Measurements from ENCODE around the gene RXFP3.

The RXFP3 gene

DNA sequence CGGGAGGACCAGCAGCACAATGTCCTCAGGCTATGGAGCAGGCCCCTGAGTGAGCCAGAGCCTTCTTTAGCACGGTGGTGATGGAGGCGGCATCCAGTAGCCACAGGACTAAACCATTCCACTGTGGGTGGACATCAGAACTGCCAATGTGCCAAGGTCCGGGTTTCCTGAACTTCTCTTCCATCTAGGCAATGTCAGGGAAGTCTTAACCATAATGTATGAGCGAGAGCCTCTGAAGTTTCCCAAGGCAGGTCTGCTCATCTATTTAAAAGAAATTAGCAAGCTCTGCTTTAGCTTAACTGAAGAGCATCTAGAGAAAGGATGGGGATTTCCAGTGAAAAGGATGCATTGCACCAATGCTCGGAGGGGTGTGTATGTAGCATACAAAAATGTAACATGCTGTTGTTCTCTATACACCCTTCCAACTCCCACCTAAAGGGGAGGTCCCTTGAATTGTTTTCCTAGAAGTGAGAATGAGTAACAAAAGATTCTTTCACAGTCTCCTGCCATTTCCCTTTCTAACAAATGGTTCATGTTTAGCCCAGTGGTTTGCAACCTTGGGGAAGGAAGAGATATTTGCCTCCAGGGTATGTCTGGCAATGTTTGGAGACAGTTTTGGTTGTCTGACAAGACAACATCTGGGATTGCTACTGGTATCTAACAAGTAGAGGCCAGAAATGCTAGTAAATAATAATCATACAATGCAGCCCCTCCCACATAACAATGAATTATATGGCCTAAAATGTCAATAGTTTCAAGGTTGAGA is 6.1 kb upstream of the RXFP3 start:
- in situ Hi-C loops (cut with HindIII; ENCODE audit: low pct_ligation_motif_present, low sequenced_read_pairs), result no loop called here
- no peak overlapping the region for H3K4me3 ChIP-seq (ENCODE audit: low read depth, low read length)
- TF ChIP-seq, protein P1, sequence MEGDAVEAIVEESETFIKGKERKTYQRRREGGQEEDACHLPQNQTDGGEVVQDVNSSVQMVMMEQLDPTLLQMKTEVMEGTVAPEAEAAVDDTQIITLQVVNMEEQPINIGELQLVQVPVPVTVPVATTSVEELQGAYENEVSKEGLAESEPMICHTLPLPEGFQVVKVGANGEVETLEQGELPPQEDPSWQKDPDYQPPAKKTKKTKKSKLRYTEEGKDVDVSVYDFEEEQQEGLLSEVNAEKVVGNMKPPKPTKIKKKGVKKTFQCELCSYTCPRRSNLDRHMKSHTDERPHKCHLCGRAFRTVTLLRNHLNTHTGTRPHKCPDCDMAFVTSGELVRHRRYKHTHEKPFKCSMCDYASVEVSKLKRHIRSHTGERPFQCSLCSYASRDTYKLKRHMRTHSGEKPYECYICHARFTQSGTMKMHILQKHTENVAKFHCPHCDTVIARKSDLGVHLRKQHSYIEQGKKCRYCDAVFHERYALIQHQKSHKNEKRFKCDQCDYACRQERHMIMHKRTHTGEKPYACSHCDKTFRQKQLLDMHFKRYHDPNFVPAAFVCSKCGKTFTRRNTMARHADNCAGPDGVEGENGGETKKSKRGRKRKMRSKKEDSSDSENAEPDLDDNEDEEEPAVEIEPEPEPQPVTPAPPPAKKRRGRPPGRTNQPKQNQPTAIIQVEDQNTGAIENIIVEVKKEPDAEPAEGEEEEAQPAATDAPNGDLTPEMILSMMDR (IDR thresholded peaks at IDR 0.05; ENCODE audit: low read depth, low read length, missing control alignments), result no peak
- H3K27ac ChIP-seq, result no peak overlapping the region
- DNase-seq, result no peak
- no peaks in the 10 kb centered on the region for H3K27me3 ChIP-seq (replicated peaks)
- no peaks in the 10 kb centered on the region for H3K36me3 ChIP-seq (replicated peaks)

DNA sequence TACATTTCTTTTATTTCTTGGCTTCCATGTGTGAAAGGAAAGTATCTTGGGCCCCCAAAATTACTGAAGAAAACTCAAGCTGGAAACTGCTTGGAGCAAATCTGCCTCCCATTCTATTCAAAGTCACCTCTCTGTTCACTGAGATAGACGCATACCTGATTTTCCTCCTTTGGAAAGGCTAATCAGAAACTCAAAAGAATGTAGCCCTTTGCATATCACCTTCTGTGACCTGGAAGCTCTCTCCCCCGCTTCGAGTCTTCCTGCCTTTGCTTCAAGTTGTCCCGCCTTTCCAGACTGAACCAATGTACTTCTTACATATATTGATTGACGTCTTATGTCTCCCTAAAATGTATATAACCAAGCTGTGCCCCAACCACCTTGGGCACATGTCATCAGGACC is 5.0 kb upstream of the RXFP3 start:
- H3K4me3 ChIP-seq (ENCODE audit: low read depth, low read length), result no peak overlapping the region
- TF ChIP-seq, protein P1 (IDR thresholded peaks at IDR 0.05; ENCODE audit: low read depth, low read length, missing control alignments), result no peak
- H3K27me3 ChIP-seq (replicated peaks), result no peaks in the 10 kb centered on the region
- H3K36me3 ChIP-seq (replicated peaks), result no peaks in the 10 kb centered on the region
- DNase-seq, result no peak
- in situ Hi-C loops (cut with HindIII; ENCODE audit: low pct_ligation_motif_present, low sequenced_read_pairs), result no loop called here
- H3K27ac ChIP-seq, result no peak overlapping the region

DNA sequence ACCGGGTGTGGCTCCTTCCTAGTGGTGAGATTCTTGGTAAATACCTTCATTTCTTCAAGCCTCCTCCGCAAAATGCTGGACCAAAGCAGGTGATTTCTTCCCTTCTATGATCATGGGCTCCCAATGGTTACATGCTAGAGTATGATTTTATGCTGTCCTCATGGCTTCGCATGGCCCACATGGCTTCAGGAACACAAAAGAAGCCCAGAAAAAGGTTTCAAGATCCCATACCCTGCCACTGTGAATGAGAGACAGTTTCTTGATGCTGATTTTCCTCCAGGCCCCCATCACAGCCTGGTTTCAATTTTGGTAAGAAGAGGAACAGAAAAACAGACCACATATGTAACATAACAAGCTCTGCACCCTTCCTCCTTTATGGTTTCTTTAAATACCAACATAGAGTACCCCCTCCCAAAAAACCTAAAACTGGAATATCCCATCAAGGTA is 2.4 kb upstream of the RXFP3 start:
- Histone ChIP-seq H3K27me3 (replicated peaks) (peaks cover 15% of the 10 kb centered on the region), H3K4me3 (ENCODE audit: low read depth, low read length) (no peak overlapping the region), H3K36me3 (replicated peaks) (no peaks in the 10 kb centered on the region), H3K27ac (no peak overlapping the region)
- no peak for DNase-seq
- in situ Hi-C loops (cut with HindIII; ENCODE audit: low pct_ligation_motif_present, low sequenced_read_pairs), result no loop called here
- TF ChIP-seq, protein P1 (IDR thresholded peaks at IDR 0.05; ENCODE audit: low read depth, low read length, missing control alignments), result no peak

DNA sequence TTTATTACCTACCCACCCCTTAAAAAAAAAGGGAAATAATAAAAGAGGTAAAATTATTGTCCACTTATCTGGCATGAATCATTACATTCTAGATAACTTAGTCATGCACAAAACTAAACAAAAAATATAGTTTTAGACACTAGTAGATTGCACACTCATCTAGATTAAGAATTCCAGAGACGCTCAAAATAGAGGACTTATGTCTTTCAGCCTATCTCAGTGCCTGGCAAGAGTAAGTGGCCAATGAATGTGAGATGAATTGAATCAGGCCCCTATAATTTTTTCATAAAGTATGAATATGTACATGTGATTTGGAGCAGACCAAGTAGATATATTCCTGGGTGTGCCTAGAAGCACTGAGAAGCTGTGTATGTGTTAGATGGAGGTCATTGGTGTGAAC is 2.0 kb upstream of the RXFP3 start:
- no peak overlapping the region for H3K4me3 ChIP-seq (ENCODE audit: low read depth, low read length)
- H3K27me3 ChIP-seq (replicated peaks), result peaks cover 15% of the 10 kb centered on the region
- DNase-seq, result peak; percentile 69
- no peaks in the 10 kb centered on the region for H3K36me3 ChIP-seq (replicated peaks)
- in situ Hi-C loops (cut with HindIII; ENCODE audit: low pct_ligation_motif_present, low sequenced_read_pairs), result no loop called here
- TF ChIP-seq, protein P1 (IDR thresholded peaks at IDR 0.05; ENCODE audit: low read depth, low read length, missing control alignments), result no peak
- peak overlapping the region; percentile 51 for H3K27ac ChIP-seq

DNA sequence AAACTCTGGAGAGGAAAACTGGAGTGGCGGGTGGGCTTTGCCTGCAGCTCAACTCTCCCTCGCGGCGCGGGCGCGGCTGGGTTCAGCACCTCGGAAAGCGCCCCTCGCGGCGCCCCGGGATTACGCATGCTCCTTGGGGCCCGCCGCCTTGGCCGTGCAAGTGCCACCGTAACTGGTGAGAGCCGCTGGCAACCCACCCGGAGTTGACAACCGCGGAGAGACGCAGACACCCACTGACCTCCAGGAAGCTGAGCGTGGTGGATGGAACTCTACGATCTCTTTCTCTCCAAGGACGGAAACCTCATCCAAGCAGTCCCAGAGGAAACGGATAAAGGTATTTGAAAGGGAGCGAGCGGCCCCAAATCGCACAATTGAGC is 194 bp upstream of the RXFP3 start:
- H3K36me3 ChIP-seq (replicated peaks), result no peaks in the 10 kb centered on the region
- peaks cover 17% of the 10 kb centered on the region for H3K27me3 ChIP-seq (replicated peaks)
- TF ChIP-seq, protein P1 (IDR thresholded peaks at IDR 0.05; ENCODE audit: low read depth, low read length, missing control alignments), result peak; percentile 18
- no peak overlapping the region for H3K27ac ChIP-seq
- in situ Hi-C loops (cut with HindIII; ENCODE audit: low pct_ligation_motif_present, low sequenced_read_pairs), result no loop called here
- DNase-seq, result peak; percentile 46
- peak overlapping the region; percentile 63 for H3K4me3 ChIP-seq (ENCODE audit: low read depth, low read length)

All from brain microvascular endothelial cell (primary cell).